Fibroblast of gingiva (primary cell): Measurements from ENCODE around the gene NCOR1.
"Not testable (repeated sequence)": the region's sequence is repeated elsewhere in the genome, so short reads cannot be mapped to it uniquely, and the experiment has no call there.

ENCODE experiments used
- DNase-seq: peaks from one replicate; pipeline ENCODE4 v3.0.0-alpha.2; 2011; ENCODE audit warnings: low read depth

NCOR1 gene

GRCh38 chr17:16214190-16215001 lies 938 bp downstream of the NCOR1 start:
- no peak for DNase-seq

DNA sequence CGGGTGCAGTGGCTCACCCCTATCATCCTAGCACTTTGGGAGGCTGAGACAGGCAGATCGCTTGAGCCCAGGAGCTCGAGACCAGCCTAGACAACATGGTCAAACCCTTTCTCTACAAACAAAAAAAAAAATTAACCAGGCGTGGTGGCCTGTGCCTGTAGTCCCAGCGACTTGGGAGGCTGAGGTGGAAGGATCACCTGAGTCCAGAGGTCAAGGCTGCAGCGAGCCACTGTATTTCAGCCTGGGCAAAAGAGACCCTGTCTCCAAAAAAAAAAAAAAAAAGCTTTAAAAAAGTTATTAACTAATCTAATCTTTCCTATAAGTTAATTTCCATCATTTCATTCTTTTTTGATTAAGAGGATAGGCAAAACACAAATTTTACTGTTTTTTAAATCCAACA lies 2.5 kb downstream of the NCOR1 start:
- DNase-seq = no peak

- DNase-seq = peak; percentile 48
Measured at GRCh38 chr17:16211590-16211989, 3.7 kb downstream of the NCOR1 start.

DNA sequence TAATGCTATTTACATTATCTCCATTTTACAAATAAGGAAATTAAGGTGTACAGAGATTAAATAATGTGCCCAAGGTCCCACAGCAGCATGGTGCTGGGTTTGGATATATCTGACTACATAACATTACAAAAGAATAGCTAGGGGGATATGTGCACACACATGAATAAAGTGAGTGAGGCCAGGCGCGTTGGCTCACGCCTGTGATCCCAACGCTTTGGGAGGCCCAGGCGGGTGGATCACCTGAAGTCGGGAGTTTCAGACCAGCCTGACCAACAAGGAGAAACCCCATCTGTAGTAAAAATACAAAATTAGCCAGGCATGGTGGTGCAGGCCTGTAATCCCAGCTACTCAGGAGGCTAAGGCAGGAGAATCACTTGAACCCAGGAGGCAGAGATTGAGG lies 10.6 kb downstream of the NCOR1 start:
- DNase-seq = not testable (repeated sequence)

- not testable (repeated sequence) for DNase-seq
Measured at GRCh38 chr17:16202554-16203500, 12.5 kb downstream of the NCOR1 start.

DNA sequence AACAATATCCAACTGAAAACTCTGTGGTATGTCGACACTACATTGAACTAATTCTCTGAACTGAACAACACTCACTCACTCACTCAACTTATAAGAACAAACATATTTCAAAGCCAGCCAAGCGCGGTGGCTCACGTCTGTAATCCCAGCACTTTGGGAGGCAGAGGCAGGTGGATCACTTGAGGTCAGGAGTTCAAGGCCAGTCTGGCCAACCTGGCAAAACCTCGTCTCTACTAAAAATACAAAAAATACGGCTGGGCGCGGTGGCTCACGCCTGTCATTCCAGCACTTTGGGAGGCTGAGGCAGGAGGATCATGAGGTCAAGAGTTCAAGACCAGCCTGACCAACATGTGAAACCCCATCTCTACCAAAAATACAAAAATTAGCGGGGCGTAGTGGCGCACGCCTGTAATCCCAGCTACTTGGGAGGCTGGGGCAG lies 13.6 kb downstream of the NCOR1 start:
- peak; percentile 13 for DNase-seq

GRCh38 chr17:16199093-16199492 lies 16.2 kb downstream of the NCOR1 start:
- no peak for DNase-seq

DNA sequence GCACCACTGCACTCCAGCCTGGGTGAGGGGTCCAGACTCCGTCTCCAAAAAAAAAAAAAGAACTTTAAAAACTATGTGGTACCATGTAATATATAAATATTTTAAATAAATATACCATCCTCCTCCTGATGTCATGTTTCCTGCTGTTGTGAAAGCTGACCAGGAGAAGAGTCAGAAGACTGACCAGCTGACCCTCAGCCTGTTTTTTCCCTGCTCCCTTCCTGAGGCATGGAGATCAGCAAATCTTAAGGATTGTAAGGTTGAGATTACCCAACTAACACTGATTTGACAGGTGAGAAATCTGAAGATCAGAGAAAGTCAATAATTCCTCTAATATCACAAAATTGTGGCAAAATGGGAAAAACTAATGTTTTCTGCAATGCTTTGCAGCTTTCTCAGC lies 18.1 kb downstream of the NCOR1 start:
- no peak for DNase-seq

- not testable (repeated sequence) for DNase-seq
Measured at GRCh38 chr17:16194307-16194835, 21.0 kb downstream of the NCOR1 start.

- no peak for DNase-seq
Measured at GRCh38 chr17:16191604-16192003, 23.7 kb downstream of the NCOR1 start.

DNA sequence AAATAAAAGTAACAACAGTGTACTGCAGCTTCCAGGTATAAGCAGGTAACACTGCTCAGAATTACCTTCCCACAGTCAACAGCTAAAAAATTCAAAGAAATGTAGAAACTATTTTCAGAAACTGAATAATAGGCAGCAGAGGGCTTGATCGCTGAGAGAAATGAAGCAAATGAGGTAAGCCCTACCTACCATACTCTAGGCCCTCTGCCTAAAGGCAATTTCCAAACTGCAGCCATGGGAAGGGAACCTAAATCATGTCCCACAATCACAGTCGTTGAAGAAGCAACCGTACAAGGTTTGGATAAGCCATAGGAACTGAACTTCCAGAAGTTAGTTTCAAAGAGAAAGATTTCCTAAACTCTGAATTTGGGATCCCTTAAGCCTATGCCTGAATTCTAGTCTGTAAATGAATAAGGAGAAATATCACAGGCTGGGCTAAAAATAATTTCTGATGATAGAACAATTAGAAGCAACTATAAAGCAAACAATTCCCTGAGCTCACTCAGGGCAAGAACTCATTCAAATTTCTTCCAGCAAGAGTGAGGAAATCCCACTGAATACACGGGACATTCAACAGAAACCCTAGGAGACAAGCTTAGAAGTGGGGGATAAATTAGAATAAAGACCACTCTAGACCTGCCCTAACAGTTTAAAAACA lies 24.5 kb downstream of the NCOR1 start:
- DNase-seq = no peak

- DNase-seq = no peak
Measured at GRCh38 chr17:16189791-16190348, 25.5 kb downstream of the NCOR1 start.

GRCh38 chr17:16187642-16188041 lies 27.7 kb downstream of the NCOR1 start:
- DNase-seq = no peak

DNA sequence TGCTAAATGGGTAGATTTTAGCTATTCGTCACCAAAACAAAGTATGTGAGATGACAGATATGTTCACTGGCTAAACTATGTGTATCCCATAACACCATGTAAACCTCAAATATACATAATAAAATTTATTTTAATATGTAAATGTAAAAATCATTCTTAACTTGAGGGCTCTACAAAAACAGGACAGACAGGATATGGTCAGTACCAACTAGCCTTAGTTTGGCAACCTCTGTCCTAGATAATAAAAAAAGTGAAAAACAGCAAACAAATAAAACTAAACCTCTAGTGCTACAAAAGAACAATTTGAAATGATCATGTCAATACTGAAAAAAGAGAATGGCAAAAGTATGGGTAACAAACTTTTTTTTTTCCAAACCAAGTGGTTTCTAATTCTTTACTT lies 33.8 kb downstream of the NCOR1 start:
- no peak for DNase-seq

DNA sequence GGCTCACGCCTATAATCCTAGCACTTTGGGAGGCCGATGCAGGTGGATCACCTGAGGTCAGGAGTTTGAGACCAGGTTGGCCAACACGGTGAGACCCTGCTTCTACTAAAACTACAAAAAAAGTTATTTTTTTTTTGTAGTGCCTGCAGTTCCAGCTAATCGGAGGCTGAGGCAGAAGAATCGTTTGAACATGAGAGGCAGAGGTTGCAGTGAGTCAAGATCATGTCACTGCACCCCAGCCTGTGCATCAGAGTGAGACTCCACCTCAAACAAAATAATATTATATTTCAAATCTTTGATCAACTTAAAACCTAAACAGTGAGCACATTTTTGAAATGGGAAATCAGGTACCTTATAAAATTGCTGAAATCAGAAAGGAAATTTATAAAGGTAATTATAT lies 36.5 kb downstream of the NCOR1 start:
- no peak for DNase-seq

- DNase-seq = no peak
Measured at GRCh38 chr17:16171613-16172012, 43.7 kb downstream of the NCOR1 start.

- not testable (repeated sequence) for DNase-seq
Measured at GRCh38 chr17:16166766-16167165, 48.6 kb downstream of the NCOR1 start.

DNA sequence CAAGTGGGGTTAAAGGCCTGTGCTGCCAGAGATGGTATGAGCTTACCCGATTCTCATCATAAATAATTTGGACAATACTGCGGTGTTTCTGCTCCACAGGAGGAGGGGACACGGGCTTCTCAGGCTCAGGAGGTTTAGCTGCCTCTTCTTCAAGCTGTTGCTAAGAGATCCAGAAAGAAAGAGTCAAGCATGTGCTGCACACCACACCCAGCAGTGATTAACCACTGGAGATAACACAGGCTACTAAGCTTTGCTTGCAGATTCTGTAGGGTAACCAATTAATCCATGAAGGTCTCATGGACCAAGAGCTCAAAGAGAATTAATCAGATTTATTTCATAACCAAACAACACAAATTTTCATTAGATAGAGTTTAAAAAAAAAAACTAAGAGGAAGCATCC lies 56.6 kb downstream of the NCOR1 start:
- no peak for DNase-seq

GRCh38 chr17:16155536-16155935 lies 59.8 kb downstream of the NCOR1 start:
- no peak for DNase-seq

- not testable (repeated sequence) for DNase-seq
Measured at GRCh38 chr17:16152326-16152725, 63.0 kb downstream of the NCOR1 start.

GRCh38 chr17:16150251-16150856 lies 65.0 kb downstream of the NCOR1 start:
- DNase-seq = peak; percentile 40
